DMS79 (cell line): ENCODE measurements around the gene SUSD4.

Experiments
- DNase-seq: peaks from one replicate; lab custom pipeline; 2025; lab: John Stamatoyannopoulos, UW

The SUSD4 gene

DNA sequence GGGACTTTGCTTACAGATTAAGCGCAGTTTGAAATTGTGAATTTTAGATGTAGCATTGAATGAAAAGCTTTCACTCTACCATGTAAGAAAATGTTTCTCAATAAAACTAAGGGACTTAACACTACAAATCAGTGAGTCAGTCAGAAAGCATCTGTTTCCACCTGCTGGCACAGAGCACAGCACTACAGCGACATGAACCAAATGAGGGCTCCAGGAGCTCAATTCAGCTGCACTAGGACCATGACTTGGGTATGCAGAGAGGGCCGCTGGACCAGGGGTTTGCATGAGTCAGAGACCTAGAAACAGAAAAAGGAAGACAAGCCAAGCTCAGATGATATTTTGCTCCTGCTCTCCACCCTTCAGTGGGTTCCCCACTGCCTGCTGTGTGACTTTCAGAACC lies 5.2 kb downstream of the SUSD4 start:
- no peak for DNase-seq

GRCh38 chr1:223355699-223356098 lies 8.3 kb downstream of the SUSD4 start:
- no peak for DNase-seq

DNA sequence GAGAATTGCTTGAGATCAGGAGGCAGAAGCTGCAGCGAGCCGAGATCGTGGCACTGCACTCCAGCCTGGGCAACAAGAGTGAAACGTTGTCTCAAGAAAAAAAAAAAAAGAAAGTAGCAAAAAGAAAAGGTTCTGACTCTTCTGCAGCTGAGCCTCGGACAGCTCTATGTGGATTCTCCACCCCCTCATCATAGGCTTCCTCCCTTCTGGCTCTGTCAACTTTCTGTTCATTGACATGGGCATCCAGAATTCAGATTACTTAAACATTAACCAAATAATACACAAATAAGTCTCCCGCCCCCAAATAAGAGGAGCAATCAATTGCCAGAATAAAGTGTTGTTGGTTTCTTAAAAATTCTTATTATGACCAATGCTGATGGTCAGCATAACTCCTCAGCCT lies 10.0 kb downstream of the SUSD4 start:
- DNase-seq, result no peak

- no peak for DNase-seq
These were observed 11.0 kb downstream of the SUSD4 start for GRCh38 chr1:223352944-223353343.

DNA sequence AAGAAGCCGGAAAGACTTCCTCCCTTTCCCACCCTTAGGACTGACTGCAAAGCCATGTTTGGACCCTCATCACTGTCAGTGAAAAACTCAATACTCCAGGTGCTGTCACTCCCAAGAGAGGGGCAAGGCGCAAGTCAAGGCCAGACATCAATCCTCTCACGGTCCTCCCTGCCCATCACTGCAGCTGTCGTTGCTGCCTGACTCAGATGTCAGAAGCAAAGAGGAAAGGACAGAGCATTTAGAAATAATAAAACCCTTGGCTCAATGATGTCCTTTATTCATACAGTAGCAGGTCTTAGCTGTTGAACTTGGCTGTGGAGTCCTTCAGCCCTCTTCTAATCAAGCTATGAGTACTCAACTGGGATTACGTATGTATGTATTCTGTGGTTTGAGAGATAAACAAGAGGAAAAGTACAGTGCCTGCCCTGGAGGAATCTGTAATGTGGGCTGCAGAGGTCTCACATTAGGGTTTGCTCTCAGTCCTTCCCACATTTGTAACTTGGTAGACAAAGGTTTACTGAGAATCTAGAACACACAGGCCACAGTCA lies 13.5 kb downstream of the SUSD4 start:
- no peak for DNase-seq

- no peak for DNase-seq
These were observed 14.7 kb downstream of the SUSD4 start for GRCh38 chr1:223349241-223349640.

DNA sequence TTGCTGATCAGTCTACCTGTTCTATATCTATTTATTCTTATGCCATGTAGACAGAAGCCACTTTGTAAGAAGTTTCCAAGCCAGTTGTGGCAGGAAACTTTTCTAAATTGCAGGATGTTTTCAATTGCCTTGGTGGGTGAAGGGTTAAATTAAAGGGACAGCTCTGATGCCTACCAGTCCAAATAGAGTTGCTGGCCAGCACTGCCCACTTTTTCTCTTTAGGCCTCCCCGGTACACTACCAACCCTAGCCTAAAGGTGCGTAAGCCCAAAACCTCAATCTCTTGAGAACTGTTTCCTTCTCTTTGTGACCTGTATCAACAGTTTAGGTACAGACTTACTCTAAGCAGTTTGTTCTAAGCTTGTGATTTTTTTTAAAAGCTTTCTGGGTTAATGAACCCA lies 15.5 kb downstream of the SUSD4 start:
- DNase-seq, result no peak

- no peak for DNase-seq
These were observed 16.4 kb downstream of the SUSD4 start for GRCh38 chr1:223347583-223347982.

DNA sequence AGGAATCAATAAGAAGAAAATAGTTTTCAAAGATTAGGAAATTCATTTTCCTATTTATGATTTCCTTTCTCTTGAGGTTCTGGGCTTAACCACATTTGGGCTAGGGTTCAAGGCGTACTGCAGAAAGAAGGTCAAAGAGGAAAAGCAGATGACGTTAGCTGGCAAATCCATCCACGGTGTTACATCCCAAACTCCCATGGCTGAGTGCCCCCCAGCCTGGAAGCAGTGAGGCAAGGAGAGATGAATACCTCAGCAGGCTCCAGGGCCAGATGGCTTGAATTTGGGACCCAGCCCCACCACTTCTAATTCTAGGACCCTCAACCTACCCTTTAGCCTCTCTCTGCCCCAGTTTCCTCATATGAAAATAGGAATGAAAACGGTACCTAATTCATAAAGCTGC lies 17.7 kb downstream of the SUSD4 start:
- no peak for DNase-seq

- DNase-seq, result no peak
These were observed 18.3 kb downstream of the SUSD4 start for GRCh38 chr1:223345720-223346119.

DNA sequence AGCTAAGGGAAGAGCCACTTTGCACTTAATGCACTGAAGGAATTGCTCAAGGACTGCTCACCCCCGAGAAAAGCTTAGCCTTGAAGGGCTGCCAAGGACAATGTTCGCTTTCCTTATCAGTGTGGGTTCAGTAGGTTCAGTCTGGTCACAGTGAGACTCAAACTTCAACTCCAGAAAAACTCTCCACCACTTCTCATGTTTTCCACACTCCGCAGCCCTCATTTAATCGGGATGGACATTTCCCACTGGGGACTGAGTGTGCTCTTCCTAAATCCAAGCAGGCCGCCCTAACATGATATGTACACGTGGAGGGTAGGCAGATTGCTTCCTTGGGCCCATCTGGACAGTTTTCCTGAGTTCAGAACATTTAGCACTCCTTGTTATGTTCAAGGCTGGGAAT lies 19.5 kb downstream of the SUSD4 start:
- DNase-seq, result no peak

- DNase-seq, result no peak
These were observed 20.3 kb downstream of the SUSD4 start for GRCh38 chr1:223343692-223344091.

DNA sequence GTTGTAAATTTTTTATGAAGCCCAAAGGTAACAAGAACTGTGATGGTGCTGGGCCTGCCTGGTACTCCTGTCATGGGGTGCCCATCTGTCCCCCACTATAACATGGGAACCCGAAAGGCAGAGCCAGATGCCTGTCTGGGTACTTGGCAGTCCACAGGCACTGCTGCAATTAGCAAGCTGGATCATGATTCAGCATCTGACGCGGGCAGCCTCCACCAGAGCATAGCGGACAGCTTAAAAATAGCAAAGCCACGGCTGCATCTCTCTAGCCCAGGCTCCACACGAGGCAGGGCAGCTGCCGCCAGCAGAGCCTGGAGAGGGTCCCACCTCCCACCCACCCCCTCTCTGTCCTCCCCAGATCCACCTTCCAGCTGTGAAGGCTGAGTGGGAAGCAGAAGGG lies 22.9 kb downstream of the SUSD4 start:
- no peak for DNase-seq

DNA sequence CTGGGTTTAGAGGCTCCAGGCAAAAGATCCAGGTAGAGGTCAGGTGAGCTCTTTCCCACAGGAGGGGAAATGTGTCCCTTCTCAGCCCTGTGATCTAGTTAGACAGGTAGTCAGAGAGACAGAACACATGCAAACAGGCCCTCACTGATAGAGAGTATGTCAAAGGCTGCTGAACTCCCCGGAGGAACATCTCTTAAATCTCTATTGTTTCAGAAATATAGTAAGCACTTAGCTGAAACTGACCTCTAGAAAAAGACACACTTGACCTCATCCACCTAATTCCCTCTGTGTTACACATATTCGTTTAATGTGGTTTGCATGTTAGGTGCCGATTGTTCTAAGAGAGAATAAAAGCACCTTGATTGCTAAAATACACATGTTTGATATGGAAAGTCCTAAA lies 23.3 kb downstream of the SUSD4 start:
- DNase-seq, result no peak

DNA sequence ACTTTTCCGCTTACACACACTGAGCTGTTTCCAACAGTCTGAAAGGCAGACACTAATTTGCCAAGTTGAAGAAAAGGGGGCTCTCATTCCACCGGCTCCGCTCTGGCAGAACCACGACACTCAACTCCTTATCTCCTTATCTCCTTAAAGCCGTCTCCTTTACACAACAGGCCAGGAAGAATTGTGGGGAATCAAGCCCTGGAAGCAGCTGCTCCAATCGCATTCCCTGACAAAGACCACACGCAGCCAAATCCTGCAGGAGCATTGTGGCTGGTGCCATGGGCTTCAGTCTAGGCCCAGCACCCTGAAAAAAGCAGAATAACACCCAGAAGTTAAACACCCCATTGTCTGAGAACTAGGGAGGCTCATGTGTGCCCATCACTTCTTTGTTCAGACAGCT lies 24.1 kb downstream of the SUSD4 start:
- no peak for DNase-seq

DNA sequence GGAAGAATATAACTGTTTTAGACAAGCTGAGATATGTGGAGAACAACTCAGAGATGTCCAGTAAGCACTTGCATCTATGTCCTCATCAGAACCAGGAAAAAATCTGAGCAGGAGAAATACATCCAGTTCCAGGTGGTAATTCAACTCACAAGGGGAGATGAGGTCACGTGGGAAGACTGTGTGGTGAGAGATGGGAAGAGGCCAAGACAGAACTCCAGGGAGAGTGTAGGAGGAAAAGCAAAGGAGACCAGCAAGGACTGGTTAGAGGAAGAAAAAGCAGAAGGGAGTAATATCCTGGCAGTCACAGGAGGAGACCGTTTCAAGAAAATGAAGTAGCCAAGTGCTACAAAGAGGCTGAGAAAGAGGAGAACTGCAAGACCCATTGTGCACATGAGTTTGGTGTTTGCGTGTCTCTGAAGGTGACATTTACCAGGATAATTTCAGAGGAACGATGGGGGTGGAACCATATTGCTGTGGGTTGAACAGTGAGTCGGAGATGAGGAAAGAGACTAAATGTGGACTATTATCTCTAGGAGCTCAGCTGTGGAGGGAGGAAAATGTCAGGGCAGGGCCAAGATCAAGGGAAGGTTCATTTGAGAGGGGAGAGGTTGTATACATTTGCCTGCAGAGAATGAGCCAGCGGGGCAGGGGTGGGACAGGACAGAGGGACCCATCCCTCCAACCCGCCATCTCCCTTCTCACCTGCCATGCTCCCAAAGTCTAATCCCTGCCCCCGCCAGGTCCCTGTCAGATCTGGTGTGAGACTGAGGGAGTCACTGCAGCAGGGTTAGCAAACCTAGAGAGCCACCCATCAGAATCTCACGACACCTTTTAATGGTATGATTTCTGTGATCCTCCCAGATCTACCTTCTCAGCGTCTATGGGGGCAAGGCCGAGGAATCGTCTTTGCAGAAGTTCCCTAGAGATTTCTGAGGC lies 24.9 kb downstream of the SUSD4 start:
- no peak for DNase-seq

DNA sequence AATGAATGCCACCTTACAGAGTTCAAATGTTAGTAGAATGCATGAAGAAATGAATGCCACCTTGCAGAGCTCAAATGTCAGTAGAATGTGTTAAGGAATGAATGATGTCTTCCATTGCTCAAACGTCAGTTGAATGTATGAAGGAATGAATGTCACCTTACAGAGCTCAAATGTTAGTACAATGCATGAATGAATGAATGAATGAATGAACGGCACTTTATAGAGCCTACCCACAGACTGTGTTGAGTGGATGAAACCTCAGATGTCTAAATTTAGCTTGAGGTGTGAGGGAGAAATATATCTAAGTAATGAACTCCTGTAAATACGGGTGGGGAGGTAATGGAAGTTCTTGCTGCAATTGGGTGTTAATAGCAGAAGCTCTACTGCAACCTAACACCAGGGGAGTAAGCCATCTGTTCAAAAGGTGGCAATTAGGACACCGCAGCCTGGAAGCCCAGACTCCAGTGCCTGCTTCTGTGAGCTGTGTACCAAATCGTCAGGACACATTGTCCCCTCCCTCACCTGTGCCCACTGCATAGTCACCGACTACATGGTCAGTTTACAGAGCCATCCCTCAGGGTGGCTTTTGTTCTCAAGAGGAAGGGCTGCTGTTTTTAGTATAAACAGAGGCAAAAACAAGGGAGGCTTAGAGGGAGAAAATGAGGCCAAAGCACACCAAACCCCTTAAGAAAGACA lies 26.7 kb downstream of the SUSD4 start:
- DNase-seq, result no peak

DNA sequence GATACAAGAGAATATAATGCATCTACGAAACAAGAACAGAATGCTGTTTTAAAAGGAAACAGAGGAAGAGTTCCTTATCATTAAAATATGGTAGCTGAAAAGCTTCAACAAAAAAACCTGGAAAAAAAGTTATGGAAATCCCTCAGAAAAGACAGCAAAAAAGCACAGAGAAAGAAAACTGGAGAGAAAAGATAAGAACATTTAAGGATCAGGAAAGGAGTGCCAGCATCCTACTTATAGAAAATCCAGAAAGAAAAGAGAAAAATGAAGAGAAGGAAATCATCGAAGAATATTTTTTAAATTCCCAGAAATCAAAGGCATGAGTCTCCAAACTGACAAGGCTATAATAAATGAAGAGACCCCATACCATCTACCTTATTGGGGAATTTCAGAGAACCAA lies 29.8 kb downstream of the SUSD4 start:
- no peak for DNase-seq

- no peak for DNase-seq
These were observed 31.0 kb downstream of the SUSD4 start for GRCh38 chr1:223332997-223333396.

- DNase-seq, result peak; percentile 85
These were observed 32.0 kb downstream of the SUSD4 start for GRCh38 chr1:223331929-223332328.

- DNase-seq, result no peak
These were observed 32.7 kb downstream of the SUSD4 start for GRCh38 chr1:223331301-223331700.

DNA sequence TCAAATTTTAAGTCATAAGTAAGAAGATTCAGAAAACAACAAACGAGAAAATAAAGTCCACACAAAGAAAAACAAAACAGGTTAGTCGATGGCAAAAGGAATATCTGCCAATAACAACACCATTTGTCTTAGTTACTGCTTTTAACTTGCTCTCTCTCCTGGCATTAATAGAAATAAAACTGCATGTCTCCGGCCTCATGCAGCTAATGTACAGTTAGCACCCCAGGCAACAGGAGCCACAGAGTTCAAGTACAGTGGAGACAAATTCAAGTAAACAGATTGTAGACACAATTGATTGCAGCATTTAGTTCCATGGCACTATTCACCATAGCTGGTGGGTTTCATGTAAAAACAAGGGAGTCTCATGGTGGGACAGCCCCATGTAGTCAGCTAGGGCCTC lies 33.5 kb downstream of the SUSD4 start:
- DNase-seq, result no peak
